Panc1 (cell line): ENCODE measurements around the gene SLC15A1.

Source experiments
- POLR2AphosphoS5 ChIP-seq: IDR thresholded peaks from 2 replicates; pipeline ENCODE4 v1.6.1; 2012; ENCODE audit warnings: mild to moderate bottlenecking, low read depth, low read length, moderate library complexity
- SIN3A ChIP-seq: IDR thresholded peaks from 2 replicates; pipeline ENCODE4 v1.6.1; 2012; ENCODE audit warnings: low read depth, mild to moderate bottlenecking, low read length, moderate library complexity, borderline replicate concordance; ENCODE audit not compliant: insufficient read depth
- TF ChIP-seq, protein P1 (sequence below): fragments of 450-650 bp; IDR thresholded peaks from 2 replicates; pipeline ENCODE4 v1.5.1; 2017; ENCODE audit warnings: mild to moderate bottlenecking

DNA sequence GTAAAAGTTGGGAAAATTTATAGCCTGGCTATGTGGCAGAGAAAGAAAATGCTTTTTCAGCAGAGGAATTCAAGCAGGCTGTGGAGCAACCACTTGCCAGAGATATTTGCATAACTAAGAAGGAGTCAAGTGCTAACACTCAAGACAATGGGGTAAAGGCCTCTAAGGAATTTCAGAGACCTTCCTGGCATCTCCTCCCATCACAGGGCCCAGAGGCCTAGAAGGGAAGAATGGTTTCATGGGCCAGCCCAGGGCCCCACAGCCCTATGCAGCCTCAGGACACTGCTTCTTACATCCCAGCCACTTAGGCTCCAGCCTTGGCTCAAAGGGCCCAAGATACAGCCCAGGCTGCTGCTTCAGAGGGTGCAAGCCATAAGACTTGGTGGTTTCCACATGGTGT is 14.3 kb downstream of the SLC15A1 start:
- TF ChIP-seq POLR2AphosphoS5 (no peak), SIN3A (no peak)
- TF ChIP-seq, protein P1, sequence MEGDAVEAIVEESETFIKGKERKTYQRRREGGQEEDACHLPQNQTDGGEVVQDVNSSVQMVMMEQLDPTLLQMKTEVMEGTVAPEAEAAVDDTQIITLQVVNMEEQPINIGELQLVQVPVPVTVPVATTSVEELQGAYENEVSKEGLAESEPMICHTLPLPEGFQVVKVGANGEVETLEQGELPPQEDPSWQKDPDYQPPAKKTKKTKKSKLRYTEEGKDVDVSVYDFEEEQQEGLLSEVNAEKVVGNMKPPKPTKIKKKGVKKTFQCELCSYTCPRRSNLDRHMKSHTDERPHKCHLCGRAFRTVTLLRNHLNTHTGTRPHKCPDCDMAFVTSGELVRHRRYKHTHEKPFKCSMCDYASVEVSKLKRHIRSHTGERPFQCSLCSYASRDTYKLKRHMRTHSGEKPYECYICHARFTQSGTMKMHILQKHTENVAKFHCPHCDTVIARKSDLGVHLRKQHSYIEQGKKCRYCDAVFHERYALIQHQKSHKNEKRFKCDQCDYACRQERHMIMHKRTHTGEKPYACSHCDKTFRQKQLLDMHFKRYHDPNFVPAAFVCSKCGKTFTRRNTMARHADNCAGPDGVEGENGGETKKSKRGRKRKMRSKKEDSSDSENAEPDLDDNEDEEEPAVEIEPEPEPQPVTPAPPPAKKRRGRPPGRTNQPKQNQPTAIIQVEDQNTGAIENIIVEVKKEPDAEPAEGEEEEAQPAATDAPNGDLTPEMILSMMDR = no peak
